BE2C (cell line): Measurements from ENCODE around the gene XPO5.
"Not testable (repeated sequence)": the region's sequence is repeated elsewhere in the genome, so short reads cannot be mapped to it uniquely, and the experiment has no call there.

ENCODE experiments used
- DNase-seq: peaks from one replicate; pipeline ENCODE4 v3.0.0-alpha.2; 2020
- H3K27me3 ChIP-seq: fragments of 250-450 bp; sonication (Bioruptor Pico); 2 replicates; pipeline ENCODE4 v1.5.1; 2020; ENCODE audit warnings: mild to moderate bottlenecking
- H3K36me3 ChIP-seq: fragments of 250-450 bp; sonication (Bioruptor Pico); 2 replicates; pipeline ENCODE4 v1.5.1; 2020; ENCODE audit warnings: mild to moderate bottlenecking
- H3K4me1 ChIP-seq: fragments of 250-450 bp; sonication (Bioruptor Pico); 2 replicates; pipeline ENCODE4 v1.5.1; 2020
- H3K4me3 ChIP-seq: 2 replicates; pipeline ENCODE4 v1.5.1; 2011; ENCODE audit warnings: low read depth, low read length
- H3K9me3 ChIP-seq: fragments of 250-450 bp; sonication (Bioruptor Pico); 2 replicates; pipeline ENCODE4 v1.5.1; 2020
- TF ChIP-seq, protein P1 (sequence below): IDR thresholded peaks from 2 replicates; pipeline ENCODE4 v1.5.1; 2012; ENCODE audit warnings: mild to moderate bottlenecking, low read depth, low read length

The XPO5 gene

DNA sequence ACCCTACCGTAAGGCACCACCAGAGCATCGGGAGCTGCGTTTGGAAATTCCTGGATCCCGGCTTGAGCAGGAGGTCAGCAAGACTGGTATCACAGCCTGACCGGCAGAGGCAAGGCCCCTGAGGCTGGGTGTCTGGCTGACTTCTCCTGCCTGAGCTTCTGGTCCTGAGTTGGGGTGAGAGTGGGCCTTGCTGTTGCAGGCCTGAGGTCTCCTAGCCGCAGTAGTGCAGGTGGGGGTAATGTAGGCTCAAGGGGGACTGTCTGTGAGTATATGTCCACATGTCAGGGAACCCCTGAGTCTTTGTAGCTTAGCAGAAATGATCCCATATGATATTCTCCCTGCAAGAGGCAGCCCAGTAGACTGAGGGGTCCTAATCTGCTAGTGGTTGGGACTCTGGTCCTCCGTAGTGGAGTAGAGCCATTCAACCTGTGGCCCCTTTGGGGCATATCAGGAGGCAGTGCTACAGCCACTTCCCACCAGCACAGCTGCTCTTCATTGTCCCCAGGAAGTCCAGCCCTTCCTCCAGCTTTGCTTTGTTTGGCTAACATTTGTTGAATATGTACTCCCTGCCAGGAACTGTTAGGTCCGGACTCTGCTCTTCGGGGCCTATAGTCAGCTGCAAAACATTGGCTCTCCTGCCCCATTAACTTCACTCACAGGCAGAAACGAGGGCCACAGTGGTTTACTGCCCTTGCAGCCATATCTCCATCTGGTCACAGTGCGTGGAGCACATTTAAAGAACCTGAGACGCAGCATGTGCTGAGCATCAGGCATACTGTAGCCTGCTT is 76.6 kb downstream of the XPO5 start:
- TF ChIP-seq, protein P1, sequence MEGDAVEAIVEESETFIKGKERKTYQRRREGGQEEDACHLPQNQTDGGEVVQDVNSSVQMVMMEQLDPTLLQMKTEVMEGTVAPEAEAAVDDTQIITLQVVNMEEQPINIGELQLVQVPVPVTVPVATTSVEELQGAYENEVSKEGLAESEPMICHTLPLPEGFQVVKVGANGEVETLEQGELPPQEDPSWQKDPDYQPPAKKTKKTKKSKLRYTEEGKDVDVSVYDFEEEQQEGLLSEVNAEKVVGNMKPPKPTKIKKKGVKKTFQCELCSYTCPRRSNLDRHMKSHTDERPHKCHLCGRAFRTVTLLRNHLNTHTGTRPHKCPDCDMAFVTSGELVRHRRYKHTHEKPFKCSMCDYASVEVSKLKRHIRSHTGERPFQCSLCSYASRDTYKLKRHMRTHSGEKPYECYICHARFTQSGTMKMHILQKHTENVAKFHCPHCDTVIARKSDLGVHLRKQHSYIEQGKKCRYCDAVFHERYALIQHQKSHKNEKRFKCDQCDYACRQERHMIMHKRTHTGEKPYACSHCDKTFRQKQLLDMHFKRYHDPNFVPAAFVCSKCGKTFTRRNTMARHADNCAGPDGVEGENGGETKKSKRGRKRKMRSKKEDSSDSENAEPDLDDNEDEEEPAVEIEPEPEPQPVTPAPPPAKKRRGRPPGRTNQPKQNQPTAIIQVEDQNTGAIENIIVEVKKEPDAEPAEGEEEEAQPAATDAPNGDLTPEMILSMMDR: no peak
- Histone ChIP-seq H3K4me3 (no peak overlapping the region), H3K9me3 (no peaks in the 10 kb centered on the region), H3K4me1 (no peaks in the 10 kb centered on the region; the same call in 1 of the 2 replicates), H3K36me3 (peaks cover 30% of the 10 kb centered on the region), H3K27me3 (no peaks in the 10 kb centered on the region)
- no peak for DNase-seq

GRCh38 chr6:43498291-43498690 is 77.5 kb downstream of the XPO5 start:
- H3K4me3 ChIP-seq, H3K4me1 ChIP-seq, DNase-seq, H3K27me3 ChIP-seq, H3K9me3 ChIP-seq: not testable (repeated sequence)
- peaks cover 25% of the 10 kb centered on the region for H3K36me3 ChIP-seq

DNA sequence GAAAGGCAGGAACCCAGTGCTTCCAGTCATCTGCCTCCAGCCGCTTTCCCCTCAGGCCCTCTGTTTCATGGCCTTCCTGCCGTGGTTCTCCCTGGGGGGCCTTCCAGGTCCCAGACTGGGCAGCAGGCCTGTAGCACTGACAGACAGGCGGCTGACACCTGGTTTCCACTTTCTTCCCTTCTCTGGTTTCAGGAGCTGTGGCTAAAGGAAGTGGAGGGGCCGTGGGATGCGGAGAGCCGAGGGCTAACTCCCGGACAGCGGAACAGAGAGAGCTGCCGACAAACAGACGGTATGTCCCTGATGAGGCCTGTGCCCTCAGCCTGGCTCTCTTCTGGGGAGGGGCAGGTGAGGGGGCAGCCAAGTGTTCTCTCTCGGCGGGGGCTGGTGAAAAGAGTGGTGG is 78.1 kb downstream of the XPO5 start:
- no peaks in the 10 kb centered on the region; the same call in 1 of the 2 replicates for H3K4me1 ChIP-seq
- no peak overlapping the region for H3K4me3 ChIP-seq
- DNase-seq: no peak
- H3K27me3 ChIP-seq: no peaks in the 10 kb centered on the region
- no peaks in the 10 kb centered on the region for H3K9me3 ChIP-seq
- H3K36me3 ChIP-seq: peaks cover 21% of the 10 kb centered on the region
- TF ChIP-seq, protein P1: no peak

GRCh38 chr6:43497129-43497396 is 78.8 kb downstream of the XPO5 start:
- no peaks in the 10 kb centered on the region for H3K27me3 ChIP-seq
- no peak for DNase-seq
- H3K4me1 ChIP-seq: peaks cover 1% of the 10 kb centered on the region; the same call in 1 of the 2 replicates
- H3K9me3 ChIP-seq: no peaks in the 10 kb centered on the region
- H3K4me3 ChIP-seq: no peak overlapping the region
- H3K36me3 ChIP-seq: peaks cover 21% of the 10 kb centered on the region
- TF ChIP-seq, protein P1: no peak

GRCh38 chr6:43496370-43497128 is 79.3 kb downstream of the XPO5 start:
- DNase-seq: peak; percentile 53
- H3K4me1 ChIP-seq: peaks cover 2% of the 10 kb centered on the region; the same call in 1 of the 2 replicates
- no peaks in the 10 kb centered on the region for H3K27me3 ChIP-seq
- H3K36me3 ChIP-seq: peaks cover 21% of the 10 kb centered on the region
- H3K4me3 ChIP-seq: no peak overlapping the region
- TF ChIP-seq, protein P1: peak; percentile 58
- H3K9me3 ChIP-seq: no peaks in the 10 kb centered on the region

DNA sequence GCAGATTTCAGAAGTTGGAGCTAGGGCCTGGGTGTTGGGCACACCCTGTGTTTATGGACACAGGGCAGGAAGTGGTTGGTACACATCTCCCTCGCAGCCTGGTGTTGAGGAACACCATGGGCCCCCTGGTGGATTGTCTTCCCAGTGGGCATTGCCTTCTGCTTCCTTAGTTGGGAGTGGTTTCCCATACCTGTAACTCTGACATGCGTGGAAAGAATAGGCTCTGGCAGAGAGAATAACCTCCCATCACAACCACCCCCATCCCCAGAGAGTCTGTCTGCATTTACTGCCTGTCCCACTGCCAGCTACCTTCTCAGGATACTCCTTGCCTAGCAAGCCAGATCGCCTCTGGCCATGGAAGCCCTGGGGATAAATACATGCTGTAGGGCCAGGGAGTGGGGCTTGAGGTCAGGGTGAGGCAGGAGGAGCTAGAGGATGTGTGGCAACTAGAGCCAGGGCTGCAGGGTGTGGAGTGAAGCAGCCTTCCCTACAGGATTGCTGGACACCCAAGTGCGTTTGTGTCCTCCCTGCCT is 80.4 kb downstream of the XPO5 start:
- Histone ChIP-seq H3K36me3 (peaks cover 21% of the 10 kb centered on the region), H3K4me1 (peaks cover 2% of the 10 kb centered on the region; the same call in 1 of the 2 replicates), H3K27me3 (no peaks in the 10 kb centered on the region), H3K4me3 (no peak overlapping the region), H3K9me3 (no peaks in the 10 kb centered on the region)
- no peak for DNase-seq
- TF ChIP-seq, protein P1: peak; percentile 21; the same call in 1 of the 2 replicates
